HPDE6-E6E7 (cell line): ENCODE results near the gene CPLX1.
A peak's percentile ranks its signal among the peaks of the same experiment; 100 is the strongest.
"Not testable (repeated sequence)": the region's sequence is repeated elsewhere in the genome, so short reads cannot be mapped to it uniquely, and the experiment has no call there.

Experiments used
- DNase-seq: peaks from one replicate; pipeline ENCODE4 v3.0.0; 2011; ENCODE audit warnings: missing footprints; ENCODE audit errors: extremely low spot score

The CPLX1 gene

DNA sequence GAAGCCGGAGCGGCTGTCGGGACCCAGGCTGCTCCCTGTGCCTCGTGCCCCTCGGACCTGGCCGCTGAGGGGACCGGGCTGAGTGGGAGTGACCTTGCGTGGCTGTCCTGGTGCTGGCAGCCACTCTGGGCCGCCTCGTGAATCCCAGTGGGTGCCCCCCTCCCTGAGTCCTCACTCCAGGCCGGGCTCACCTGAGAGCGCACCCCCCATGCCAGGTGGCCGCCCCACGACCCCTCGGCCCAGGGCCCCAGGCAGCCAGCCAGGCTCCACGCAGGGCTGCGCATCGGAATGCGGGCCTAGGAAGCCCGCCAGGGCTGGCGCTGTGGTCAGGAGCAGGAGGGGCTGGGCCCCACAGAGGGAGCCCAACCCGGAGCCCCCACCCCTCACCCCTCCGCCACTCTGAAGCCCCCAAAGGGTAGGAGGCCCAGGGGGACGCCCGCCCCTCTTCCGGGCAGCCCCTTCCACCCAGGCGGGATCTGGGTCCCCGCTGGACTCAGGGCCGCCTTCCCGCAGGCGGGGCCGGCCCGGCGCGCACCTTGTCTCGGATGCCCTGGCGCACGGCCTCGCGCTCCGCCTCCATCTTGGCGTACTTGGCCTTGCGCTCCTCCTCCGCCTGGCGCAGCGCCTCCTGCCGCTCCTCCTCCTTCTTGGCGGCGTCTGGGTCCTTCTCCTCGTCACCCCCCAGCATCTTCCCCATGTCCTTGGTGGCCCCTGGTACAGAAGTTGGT lies 33.9 kb downstream of the CPLX1 start:
- DNase-seq = no peak

DNA sequence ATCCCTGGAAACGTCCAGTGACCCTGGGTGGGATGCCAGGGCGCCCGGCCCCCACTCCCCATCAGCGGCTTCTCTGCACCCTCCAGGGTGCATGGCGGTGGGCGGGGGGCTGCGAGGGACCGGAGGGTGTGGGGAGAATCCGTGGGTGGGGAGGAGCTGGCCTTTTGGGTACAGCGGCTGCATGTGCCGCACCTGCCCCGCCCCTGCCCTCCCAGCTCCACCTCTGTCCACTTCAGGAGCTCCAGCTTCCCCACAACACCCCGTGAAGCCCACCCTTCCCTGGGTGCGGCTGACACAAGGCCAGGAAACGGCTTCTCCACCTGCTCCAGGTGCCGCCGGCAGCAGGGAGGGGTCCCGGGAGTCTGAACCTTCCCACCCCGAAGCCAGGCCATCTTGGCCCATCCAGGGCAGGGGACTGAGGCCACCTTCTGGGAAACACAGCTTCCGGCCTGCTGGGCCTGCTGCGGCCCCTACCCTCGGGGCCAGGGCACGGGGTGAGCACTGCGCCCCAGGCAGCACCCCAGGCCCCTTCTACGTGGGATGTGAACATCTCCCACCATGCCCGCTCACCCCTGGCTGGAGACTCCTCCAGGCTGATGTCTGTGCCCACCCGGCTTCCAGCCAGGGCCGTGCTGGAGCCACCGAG lies 34.6 kb downstream of the CPLX1 start:
- no peak for DNase-seq

DNA sequence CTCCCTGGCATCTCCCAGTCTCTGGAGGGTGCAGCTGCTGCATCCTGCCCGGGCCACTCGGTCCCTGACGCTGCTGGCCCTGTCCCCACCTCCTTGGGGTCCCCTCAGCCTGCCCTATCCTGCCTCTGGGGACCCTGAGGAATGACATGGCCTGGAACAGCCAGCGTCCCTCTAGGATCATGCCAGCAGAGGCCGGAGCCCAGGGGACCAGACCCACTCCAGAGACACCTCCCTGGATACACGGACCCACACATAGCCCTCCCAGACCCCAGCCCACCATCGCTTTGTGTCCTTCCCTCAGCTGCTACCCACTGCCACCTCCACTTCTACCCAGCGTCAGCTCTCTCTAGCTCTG lies 35.5 kb downstream of the CPLX1 start:
- DNase-seq = no peak

DNA sequence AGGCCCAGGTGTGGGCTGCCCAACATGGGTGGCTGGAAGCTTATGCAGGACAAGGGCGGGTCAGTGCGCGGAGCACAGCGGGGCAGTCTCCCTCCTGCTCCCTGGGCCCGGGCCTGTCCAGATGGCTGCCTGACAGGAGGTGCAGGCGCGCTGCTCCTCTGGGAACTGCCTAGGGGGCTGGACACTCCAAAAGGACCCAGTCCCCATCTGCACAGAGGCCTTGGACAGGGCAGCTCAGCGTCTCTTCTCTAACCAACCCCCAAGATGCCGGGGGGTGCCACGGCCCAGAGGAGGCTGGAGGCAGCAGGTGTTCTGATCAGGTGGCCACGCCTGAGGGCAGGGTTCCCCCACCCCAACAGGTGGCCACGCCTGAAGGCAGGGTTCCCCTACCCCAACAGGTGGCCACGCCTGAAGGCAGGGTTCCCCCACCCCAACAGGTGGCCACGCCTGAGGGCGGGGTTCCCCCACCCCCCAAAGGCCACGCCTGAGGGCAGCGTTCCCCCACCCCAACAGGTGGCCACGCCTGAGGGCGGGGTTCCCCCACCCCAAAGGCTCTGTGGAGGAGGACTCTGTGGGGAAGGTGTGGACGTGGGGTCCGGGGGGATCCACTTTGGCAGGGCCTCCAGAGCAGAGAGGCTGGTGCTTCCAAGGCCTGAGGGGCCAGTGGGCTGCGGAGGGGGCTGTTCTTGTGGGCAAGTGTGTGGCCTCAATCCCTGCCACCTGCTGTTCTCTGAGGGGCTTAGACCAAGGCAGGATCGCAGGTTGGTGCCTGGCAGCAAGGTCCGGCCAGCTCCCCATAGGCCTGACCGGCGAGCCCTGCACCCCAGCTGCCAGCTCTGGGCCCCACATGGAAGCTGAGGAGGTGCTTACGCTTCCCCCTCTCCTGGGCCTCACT lies 36.1 kb downstream of the CPLX1 start:
- DNase-seq = no peak

DNA sequence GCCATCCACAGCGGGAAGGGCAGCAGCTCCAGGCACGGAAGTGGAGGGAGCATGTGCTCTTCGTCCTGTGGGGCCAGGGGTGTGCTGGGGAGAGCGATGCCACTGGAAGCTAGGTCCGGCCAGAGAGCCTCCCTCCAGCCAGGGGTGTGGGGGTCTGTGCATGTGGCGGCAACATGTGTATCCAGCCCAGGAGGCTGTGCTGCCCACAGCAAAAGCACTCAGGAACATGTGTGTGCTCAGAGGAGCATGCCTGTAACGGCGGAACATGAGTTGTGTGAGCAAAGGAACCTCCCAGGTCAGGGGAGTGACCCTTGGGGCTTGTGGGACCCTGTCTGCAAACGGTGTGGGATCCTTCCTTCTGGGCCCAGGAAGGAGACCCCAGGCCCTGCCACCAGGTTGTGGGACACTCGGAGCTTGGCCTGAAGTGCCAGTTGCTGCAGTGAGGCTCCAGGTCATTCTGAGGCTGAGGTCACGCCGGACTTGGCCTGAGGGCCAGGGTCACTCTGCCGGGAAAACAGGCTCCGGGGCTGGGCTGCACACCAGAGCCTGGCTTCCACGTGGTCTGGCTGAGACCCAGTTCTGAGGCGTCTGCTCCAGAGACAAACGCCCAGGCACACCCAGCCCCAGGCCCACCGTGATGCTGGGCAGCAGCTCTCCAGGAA lies 37.2 kb downstream of the CPLX1 start:
- DNase-seq = no peak

DNA sequence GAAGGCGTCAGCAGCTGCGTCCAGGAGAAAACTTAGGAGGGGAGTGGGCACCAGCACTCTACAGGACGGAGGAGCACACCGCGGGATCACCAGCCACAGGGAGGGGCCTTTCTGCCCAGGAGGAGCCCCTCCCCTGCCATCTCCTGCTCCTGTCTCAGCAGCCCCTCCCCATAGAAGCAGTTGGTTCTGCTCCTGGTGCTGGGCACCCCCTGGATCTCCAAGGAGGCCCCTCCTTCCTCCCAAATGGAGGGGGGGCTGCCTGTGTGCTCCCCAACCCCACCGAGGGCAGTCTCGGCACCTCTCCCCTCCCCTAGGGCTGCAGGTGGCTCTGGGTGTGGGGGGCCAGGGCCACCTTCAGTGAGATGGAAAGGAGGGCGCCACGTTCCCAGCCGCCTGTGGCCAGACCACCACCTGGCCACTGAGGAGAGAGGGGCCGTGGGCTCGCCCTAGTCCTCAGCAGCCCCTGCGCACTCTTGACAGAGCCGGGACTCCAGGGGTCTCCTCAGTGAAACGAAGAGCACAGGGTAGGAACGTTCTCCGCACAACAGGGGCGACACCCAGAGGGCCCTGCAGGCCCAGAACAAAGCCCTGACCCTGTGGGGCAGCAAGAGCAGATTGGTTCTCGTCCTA lies 37.8 kb downstream of the CPLX1 start:
- no peak for DNase-seq

DNA sequence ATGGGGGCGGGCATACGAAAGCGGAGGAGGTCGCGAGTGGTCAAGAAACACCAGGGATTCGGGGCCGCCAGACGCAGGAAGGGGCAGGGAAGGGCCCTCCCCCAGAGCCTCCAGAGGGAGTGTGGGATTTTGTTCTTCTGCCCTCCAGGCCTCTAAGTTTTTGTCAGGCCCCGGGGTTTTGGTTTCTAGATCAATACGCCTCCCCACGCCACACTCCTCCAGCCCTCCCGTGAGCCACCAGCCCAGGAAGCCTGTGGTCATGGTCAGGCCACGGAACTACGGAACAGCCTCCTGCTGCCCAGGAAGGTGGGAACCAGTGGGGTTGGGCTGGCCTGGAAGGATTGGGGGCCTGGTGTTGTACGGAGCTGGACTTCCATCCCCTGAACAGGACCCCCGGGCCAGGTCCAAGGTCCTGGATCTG lies 38.4 kb downstream of the CPLX1 start:
- DNase-seq = no peak

DNA sequence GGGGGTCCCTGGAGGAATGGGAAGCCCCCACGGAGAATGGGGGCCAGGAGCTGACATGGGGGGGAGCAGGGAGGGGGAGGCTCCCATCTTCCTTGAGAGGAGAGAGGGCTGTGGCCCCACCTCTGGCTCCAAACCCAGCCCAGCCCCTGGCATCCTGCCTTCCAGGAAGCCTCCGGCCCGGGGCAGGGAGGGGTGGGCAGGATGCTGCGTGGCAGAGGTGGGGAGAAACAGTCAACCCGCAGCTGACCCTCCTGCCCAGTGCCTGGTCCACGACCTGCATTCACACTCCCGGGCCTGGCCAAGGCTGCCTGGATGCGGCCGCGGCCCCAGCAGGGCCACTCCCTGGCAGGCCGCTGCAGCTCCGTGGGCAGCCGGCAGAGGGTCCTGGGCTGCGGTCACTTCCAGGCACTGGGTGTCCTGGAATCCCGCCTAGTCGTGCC lies 39.0 kb downstream of the CPLX1 start:
- DNase-seq = no peak

DNA sequence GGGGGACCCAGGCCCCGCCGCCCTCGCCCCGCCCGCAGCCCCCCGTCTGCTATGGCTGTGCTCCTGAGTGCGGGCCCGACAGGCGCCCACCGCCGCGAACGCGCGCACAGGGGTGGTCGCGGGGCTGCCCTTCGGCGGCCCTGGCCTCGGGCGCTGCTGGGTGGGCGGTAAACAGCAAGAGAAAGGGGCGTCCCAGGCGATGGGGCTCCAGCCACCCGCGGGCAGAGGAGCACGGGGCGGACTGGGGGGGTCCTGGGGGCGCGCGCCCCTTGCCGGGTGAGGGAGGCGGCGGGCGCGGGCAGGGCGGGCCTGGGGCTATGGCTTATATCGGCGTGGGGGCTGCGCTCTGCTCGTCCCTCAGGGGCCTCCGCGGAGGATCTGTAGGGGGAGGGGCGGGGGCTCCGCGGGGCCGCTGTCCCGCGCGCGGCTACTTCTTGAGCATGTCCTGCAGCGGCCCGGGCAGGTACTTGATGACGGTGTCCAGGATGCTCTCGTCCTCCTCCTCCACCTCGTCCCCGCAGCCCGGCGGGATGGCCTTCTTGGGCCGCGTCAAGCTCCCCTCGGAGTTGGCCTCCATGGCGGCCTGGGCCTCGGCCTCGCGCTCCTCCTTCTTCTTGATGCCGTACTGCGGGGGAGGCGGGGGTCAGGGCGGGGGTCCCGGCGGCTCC lies 39.7 kb downstream of the CPLX1 start:
- no peak for DNase-seq

DNA sequence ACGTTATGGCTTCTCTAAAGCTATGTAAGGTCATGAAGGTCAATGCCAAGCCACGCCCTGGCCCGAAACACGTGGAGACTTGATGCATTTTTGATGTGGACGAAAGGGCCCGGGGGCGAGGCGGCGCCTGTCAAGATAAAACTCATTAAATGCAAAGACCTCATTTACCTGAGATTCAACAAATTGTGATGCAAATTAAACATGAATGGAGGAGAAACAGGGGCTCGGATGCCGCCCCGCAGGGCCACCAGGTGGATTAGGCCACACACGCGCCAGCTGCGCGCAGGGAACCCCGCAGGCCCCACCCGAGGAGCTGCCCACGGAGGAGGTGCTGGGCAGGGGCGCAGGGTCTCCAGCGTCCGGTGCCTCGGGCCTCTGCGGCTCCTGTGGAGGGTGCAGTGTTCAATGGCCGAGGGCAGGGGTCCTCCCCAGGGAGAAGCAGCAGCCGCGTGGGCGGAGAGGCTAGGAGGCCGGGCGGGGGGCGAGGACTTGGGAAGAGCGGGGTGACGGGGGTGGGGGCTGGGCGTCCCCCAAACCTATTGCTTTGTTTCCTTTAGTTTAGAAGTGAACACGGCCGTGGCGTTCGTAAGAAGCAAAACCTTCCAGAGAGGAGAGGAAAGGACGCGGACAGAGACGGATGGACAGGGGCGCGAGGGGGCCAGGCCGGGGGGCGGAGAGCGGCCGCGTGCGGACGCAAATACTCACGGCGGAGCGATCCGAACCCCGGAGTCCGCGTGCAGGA lies 40.4 kb downstream of the CPLX1 start:
- DNase-seq = no peak

DNA sequence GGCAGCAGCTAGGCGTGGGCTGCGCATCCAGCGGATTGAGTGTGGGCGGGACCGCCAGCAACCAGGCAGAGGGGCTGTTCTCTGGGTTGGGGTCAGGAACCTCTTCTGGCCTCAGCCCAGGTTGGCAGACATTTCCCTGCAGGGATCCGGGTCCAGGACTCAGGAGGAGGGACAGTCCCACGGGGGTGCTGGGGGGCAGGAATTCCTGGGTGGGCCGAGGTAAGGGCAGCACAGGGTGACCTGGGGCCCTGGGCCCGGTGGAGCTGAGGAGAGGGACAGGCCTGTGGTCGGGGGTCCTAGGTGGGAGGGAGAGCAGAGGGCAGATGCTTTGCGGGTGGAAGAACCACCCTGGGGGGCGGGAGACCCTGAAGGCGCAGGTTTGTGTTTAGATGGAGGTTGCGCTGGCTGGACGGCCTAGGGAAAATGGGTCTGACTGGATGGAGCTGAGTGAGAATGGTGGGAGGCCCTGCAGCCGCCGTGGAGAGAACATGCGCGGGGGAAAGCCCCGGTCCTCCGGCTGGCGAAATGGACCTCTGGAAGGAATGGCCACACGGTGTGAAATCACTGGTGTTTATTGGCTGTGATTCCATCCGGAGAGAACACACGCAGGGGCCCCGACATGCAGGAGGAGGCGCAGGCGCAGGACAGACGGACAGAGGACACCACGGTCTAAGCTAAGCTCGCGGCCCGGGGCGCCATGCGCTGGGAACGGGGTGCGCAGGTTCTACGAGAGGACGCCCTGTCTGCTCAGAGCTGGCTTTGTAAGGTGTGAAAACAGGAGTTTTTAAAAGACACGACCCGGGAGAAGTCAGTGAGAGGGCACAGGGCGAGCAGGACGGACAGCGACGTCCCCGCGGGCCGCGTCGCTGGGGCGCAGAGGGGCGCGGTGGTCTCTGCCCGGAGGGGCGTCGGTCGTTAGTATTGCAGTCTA lies 41.3 kb downstream of the CPLX1 start:
- no peak for DNase-seq

DNA sequence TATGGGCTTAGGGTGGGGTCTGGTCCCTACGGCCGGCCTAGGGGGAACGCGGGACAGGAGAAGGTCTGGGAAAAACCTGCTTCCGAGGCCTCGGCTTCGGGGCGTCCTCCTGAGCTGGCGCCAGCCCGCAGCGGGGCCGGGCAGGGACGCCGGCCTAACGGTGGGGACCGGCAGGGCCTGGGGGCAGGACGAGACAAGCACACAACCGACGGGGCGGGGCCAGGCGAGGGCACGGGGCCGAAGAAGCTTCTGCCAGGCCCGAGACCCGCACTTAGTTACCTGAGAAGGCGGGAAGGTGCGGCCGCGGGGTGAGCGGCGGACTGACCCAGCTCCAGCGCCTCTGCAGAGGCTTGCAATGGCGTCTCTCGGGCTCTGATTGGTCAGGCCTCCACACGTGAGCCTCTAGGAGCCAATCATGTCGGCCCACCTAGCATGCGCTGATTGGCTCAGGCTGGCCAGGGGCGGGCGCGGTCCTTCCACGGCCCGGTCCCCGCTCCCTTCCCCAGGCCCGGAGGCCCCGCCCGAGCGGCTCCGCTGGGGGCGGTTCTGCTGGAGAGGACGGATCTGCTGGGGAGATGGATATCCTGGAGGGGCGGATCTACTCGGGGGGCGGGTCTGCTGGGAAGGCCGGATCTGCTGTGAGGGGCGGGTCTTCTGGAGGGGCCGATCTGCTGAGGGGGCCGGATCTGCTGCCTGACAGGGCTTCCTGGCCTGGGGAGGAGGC lies 44.3 kb downstream of the CPLX1 start:
- peak; percentile 99 for DNase-seq

DNA sequence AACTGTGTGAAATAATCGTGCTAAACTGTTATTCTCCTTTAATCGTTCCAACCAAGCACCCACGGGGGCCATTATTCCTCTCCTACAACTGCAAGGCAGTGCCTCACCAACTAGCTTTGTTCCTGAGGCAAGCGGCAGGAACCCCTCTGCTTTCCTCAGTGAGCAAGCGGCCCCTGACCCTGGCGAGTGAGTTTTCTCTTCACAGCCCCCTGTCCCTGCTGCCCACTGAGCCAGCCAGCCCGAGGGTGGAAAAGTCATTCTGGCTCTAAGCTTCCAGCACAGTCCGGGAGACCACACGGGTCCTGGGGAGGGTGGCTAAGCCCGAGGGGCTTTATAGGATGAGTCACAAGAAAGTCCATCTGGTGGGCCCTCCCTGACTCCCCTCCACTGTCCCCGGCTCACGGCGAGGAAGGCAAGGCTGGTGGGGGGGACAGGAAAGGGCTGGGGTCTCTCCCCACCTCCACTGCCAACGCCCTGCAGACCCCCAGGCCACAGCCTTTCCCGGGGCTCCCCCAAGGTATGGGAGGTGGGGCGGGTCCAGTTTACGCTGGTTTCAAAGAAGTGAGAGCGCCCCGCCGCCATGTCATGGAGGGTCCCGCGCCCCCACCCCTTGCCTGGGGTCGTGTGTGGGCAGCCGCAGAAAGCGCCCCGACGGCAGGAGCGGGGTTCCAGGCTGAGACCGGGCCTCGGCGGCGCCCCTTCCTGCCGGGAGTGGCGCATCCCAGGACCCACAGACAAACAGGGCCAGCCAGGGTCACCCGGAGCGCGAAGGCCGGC lies 45.0 kb downstream of the CPLX1 start:
- no peak for DNase-seq

DNA sequence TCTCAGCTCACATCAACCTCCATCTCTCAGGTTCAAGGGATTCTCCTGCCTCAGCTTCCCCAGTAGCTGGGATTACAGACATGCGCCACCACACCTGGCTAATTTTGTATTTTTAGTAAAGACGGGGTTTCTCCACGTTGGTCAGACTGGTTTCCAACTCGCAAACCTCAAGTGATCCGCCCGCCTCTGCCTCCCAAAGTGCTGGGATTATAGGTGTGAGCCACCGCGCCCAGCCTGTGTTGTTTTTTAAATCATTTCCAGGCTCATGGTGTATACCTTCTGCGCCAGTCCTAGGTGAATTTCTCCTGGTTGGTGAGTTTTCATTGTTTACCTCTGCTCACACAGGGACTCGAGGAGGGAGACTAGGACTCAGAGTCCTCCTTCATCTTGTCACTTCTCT lies 45.7 kb downstream of the CPLX1 start:
- DNase-seq = not testable (repeated sequence)

DNA sequence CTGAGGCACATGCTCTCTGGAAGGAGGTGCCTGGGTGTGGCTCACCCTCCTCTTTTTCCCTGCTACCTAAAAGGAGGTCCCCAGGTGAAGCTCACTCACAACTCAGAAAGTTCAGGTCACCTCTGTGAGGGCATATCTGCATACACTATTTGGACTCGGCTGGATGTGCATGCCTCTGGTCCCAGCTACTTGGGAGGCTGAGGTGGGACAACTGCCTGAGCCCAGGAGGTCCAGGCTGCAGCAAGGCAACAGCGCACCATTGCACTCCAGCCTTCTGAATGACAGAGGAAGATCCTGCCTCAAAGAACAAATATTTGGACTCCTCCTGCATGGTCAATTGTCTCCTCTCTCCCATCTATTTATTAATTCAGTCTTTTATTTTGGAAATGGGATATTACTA lies 46.4 kb downstream of the CPLX1 start:
- no peak for DNase-seq

DNA sequence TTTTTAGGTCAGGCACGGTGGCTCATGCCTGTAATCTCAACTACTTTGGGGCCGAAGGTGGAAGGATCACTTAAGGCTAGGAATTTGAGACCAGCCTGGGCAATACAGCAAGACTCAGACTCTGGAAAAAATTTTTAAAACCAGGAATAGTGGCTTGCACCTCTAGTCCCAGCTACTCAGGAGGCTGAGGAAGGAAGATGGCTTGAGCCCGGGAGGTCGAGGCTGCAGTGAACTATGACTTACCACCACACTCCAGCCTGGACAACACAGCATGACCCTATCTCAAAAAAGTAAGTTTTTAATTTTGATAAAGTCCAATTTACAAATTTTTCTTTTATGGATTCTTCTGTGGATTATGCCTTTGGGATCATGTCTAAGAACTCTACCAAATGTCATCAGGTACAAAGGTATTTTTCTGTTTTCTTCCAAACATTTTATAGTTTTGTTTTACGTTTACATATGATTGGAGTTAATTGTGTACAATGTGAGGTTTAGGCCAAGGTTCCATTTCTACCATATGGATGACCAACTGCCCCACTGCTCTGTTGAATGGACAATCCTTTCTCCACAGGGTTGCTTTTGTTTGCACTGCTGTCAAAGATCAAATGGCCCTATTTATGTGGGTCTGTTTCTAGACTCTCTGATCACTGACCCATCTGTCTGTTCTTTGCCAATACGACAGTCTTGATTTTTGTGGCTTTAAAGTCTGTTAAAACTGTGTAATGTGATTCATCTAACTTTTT lies 48.2 kb downstream of the CPLX1 start:
- DNase-seq = no peak
